ENCODE results near the gene B3GALT4.
"Not testable (repeated sequence)": the region's sequence is repeated elsewhere in the genome, so short reads cannot be mapped to it uniquely, and the experiment has no call there.

The B3GALT4 gene

GRCh38 chr6:33278392-33278741 lies 1.4 kb downstream of the B3GALT4 start:
- no peak for TF ChIP-seq CTCF (IDR thresholded peaks at IDR 0.05; ENCODE audit: unreplicated experiment in 3 of 3)

GRCh38 chr6:33278810-33279209 lies 1.9 kb downstream of the B3GALT4 start:
- Mint-ChIP-seq H3K27ac (no peak overlapping the region), H3K27me3 (ENCODE audit: low read depth) (no peaks in the 10 kb centered on the region), H3K9me3 (no peaks in the 10 kb centered on the region), H3K4me1 (peaks cover 26% of the 10 kb centered on the region), H3K4me3 (peak overlapping the region in 1 of 3 experiments; percentile 12), H3K36me3 (ENCODE audit: low read depth) (peaks cover 41% of the 10 kb centered on the region)
- no peak for TF ChIP-seq CTCF (IDR thresholded peaks at IDR 0.05; ENCODE audit: unreplicated experiment in 3 of 3)

More at GRCh38 chr6:33278392-33278741, 1.4 kb downstream of the B3GALT4 start:
- Mint-ChIP-seq H3K27me3 (ENCODE audit: low read depth) (no peaks in the 10 kb centered on the region), H3K36me3 (ENCODE audit: low read depth) (peaks cover 45% of the 10 kb centered on the region), H3K4me1 (peaks cover 31% of the 10 kb centered on the region), H3K27ac (no peak overlapping the region), H3K4me3 (peak overlapping the region in 1 of 3 experiments; percentile 14), H3K9me3 (no peaks in the 10 kb centered on the region)

GRCh38 chr6:33279257-33279695 lies 2.4 kb downstream of the B3GALT4 start:
- H3K27ac Mint-ChIP-seq: no peak overlapping the region
- H3K4me3 Mint-ChIP-seq: no peak overlapping the region
- peaks cover 40% of the 10 kb centered on the region for H3K36me3 Mint-ChIP-seq (ENCODE audit: low read depth)
- TF ChIP-seq CTCF (IDR thresholded peaks at IDR 0.05; ENCODE audit: unreplicated experiment in 3 of 3): no peak
- no peaks in the 10 kb centered on the region for H3K9me3 Mint-ChIP-seq
- peaks cover 23% of the 10 kb centered on the region for H3K4me1 Mint-ChIP-seq
- no peaks in the 10 kb centered on the region for H3K27me3 Mint-ChIP-seq (ENCODE audit: low read depth)

DNA sequence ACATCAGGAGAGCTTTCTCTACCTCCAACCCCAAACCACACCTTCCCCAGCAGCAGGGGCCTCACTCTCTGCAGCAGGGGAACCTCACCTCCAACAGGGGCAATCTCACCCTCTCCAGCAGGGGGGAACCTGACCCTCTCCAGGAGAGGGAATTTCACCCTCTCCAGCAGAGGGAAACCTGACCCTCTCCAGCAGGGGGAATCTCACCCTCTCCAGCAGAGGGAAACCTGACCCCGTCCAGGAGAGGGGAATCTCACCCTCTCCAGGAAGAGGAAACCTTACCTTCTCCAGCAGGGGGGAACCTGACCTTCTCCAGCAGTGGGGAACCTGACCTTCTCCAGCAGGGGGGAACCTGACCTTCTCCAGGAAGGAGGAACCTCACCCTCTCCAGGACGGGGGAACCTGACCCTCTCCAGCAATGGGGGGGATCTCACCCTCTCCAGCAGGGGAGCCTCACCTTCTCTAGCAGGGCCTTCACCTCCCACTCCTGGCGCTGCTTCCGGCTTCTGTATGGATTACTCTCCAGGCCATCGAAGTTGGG lies 3.1 kb downstream of the B3GALT4 start:
- TF ChIP-seq CTCF (IDR thresholded peaks at IDR 0.05; ENCODE audit: unreplicated experiment in 3 of 3): peak in 2 of 3 experiments; percentile 11 to 42
- H3K4me1 Mint-ChIP-seq: peaks cover 15% of the 10 kb centered on the region

GRCh38 chr6:33280539-33280938 lies 3.6 kb downstream of the B3GALT4 start:
- Mint-ChIP-seq H3K4me3 (no peak overlapping the region), H3K9me3 (no peaks in the 10 kb centered on the region), H3K27ac (no peak overlapping the region), H3K4me1 (peaks cover 12% of the 10 kb centered on the region), H3K27me3 (ENCODE audit: low read depth) (no peaks in the 10 kb centered on the region), H3K36me3 (ENCODE audit: low read depth) (peaks cover 34% of the 10 kb centered on the region)
- TF ChIP-seq CTCF (IDR thresholded peaks at IDR 0.05; ENCODE audit: unreplicated experiment in 3 of 3): no peak

More for the DNA sequence above, 3.1 kb downstream of the B3GALT4 start:
- H3K36me3 Mint-ChIP-seq (ENCODE audit: low read depth): peaks cover 35% of the 10 kb centered on the region
- H3K4me3 Mint-ChIP-seq: no peak overlapping the region
- no peaks in the 10 kb centered on the region for H3K9me3 Mint-ChIP-seq
- H3K27ac Mint-ChIP-seq: no peak overlapping the region
- no peaks in the 10 kb centered on the region for H3K27me3 Mint-ChIP-seq (ENCODE audit: low read depth)

GRCh38 chr6:33285214-33285613 lies 8.3 kb downstream of the B3GALT4 start:
- Mint-ChIP-seq H3K36me3 (ENCODE audit: low read depth) (peaks cover 40% of the 10 kb centered on the region), H3K4me1 (peaks cover 19% of the 10 kb centered on the region)
- H3K4me3 Mint-ChIP-seq; H3K9me3 Mint-ChIP-seq; H3K27me3 Mint-ChIP-seq (ENCODE audit: low read depth); H3K27ac Mint-ChIP-seq: not testable (repeated sequence)

Data from nephron (organoid).